Heart left ventricle (tissue), 13 donors: ENCODE data around the gene TJP3.

Experiments
- CTCF ChIP-seq, 12 donors: fragments of 200-600 bp; sonication (generic) in 4 of 12; IDR thresholded peaks; one replicate each; pipeline versions ENCODE4 v1.5.0 to v1.8.0; 2018 to 2022; ENCODE audit warnings: antibody characterized with exemption in 12 of 12, mild to moderate bottlenecking in 5 of 12
- POLR2A ChIP-seq, 2 donors: fragments of 450-650 bp; IDR thresholded peaks; one replicate each; pipeline ENCODE4 v1.6.1; 2017; ENCODE audit warnings: antibody characterized with exemption in 2 of 2, mild to moderate bottlenecking in 2 of 2, moderate library complexity in 2 of 2
- donor health status: ischemic (EF 13 %, LVEDD 7.1; RV severe dilation, severe dysfunction).
- donor health status: DM: no; HTN: yes; CAD: no.
- donor health status: DM: no; HTN: no; CAD: no.
- donor health status: ischemic (EF 25% LVEDD 6.9; RV normal size, moderate dysfunction).
- donor health status: ischemic (EF 25% LVEDD 5.7; RV mildly dilated, moderate dysfunction).
- donor health status: ischemic (EF 35%, LVEDD 5.7; RV mildly dilated, moderate dysfunction).
- donor health status: nonischemic (EF 11% LVEDD 7.7; RV severe dilation, severe dysfunction).
- donor health status: DM: yes; HTN: yes; CAD: no.
- donor health status: PGD.
- donor health status: ischemic (EF 29% LVEDD 5.4; RV normal size, mild dysfunction).
- donor health status: nonischemic (EF 23%, LVEDD 6.1; RV moderate dilation, normal function).

- TF ChIP-seq CTCF (IDR thresholded peaks at IDR 0.05) (no peak), POLR2A (IDR thresholded peaks at IDR 0.05) (no peak)
These were observed 11.7 kb downstream of the TJP3 start for GRCh38 chr19:3719868-3720267.
